Caco-2 (cell line): ENCODE measurements around the gene RIN3. TPM values are rescaled to one million over a fixed set of nuclear protein-coding genes. Genes with fewer than 3 reads are reported as not detected.

Experiments used
- BruUV-seq: library from RNA; stranded (reverse); fragments of 400-500 nt; replicated peaks from 2 replicates; lab custom pipeline; 2021; lab: Mats Ljungman, UMichigan
- CTCF ChIA-PET: fragments of 300-600 bp; sonication (Branson Sonifier 250); formaldehyde crosslinking; loops from one replicate; lab custom pipeline; 2022; ENCODE audit warnings: antibody characterized with exemption; lab: Charles Lee
- POLR2A ChIA-PET: fragments of 300-600 bp; sonication (Branson Sonifier 250); formaldehyde crosslinking; loops from one replicate; lab custom pipeline; 2022; ENCODE audit warnings: antibody characterized with exemption; lab: Charles Lee
- DNase-seq, 2 experiments: peaks; one replicate each; pipeline versions ENCODE4 v3.0.0 to v3.0.0-alpha.2; 2020 to 2022
- H3K27me3 ChIP-seq: replicated peaks from 2 replicates; pipeline ENCODE4 v1.6.0; 2011; ENCODE audit warnings: low read length; ENCODE audit not compliant: control insufficient read depth, insufficient read depth
- H3K36me3 ChIP-seq: 2 replicates; pipeline ENCODE4 v1.5.1; 2011; ENCODE audit warnings: low read length; ENCODE audit not compliant: control insufficient read depth, insufficient read depth
- H3K4me1 ChIP-seq: fragments of 250-450 bp; sonication (Bioruptor Pico); 2 replicates; pipeline ENCODE4 v1.5.1; 2020; ENCODE audit warnings: mild to moderate bottlenecking
- H3K4me3 ChIP-seq: 2 replicates; pipeline ENCODE4 v1.5.1; 2011; ENCODE audit warnings: low read depth, mild to moderate bottlenecking, control low read depth, low read length
- H3K9me3 ChIP-seq: fragments of 250-450 bp; sonication (Bioruptor Pico); 2 replicates; pipeline ENCODE4 v1.5.1; 2020; ENCODE audit warnings: mild to moderate bottlenecking, moderate library complexity
- H3K27ac Mint-ChIP-seq: one replicate; pipeline ENCODE4 v1.8.0; 2022; ENCODE audit warnings: mixed read lengths; ENCODE audit not compliant: unreplicated experiment
- H3K27me3 Mint-ChIP-seq: one replicate; pipeline ENCODE4 v1.8.0; 2022; ENCODE audit warnings: mixed read lengths; ENCODE audit not compliant: insufficient read depth, unreplicated experiment
- H3K36me3 Mint-ChIP-seq: one replicate; pipeline ENCODE4 v1.8.0; 2022; ENCODE audit warnings: mild to moderate bottlenecking, mixed read lengths; ENCODE audit not compliant: insufficient read depth, unreplicated experiment
- H3K4me1 Mint-ChIP-seq: one replicate; pipeline ENCODE4 v1.8.0; 2022; ENCODE audit warnings: low read depth, mixed read lengths; ENCODE audit not compliant: unreplicated experiment
- H3K4me3 Mint-ChIP-seq: one replicate; pipeline ENCODE4 v1.8.0; 2022; ENCODE audit warnings: mild to moderate bottlenecking, moderate library complexity, mixed read lengths; ENCODE audit not compliant: unreplicated experiment
- H3K9me3 Mint-ChIP-seq: one replicate; pipeline ENCODE4 v1.8.0; 2022; ENCODE audit warnings: mixed read lengths; ENCODE audit not compliant: unreplicated experiment
- intact Hi-C: fragments of 100-400 bp; cut with micrococcal nuclease; formaldehyde crosslinking; loops from one replicate; pipeline ENCODE4 v1.10.0; 2022; ENCODE audit not compliant: unreplicated experiment
- total RNA-seq: library from RNA; stranded (reverse); gene quantifications from 2 replicates; pipeline ENCODE4 v1.2.3, GENCODE V29; 2022
- TF ChIP-seq, protein P1 (sequence below), 2 experiments: fragments of 200-600 bp in 1 of 2; IDR thresholded peaks; 1 replicate in 1 of 2; 2 replicates in 1 of 2; pipeline versions ENCODE4 v1.5.1 to v1.8.0; 2011 to 2022; ENCODE audit warnings: antibody characterized with exemption in 1 of 2, control low read depth in 1 of 2, inconsistent platforms in 1 of 2, low read depth in 1 of 2, low read length in 1 of 2, mild to moderate bottlenecking in 1 of 2, moderate library complexity in 1 of 2; ENCODE audit not compliant: insufficient read depth in 1 of 2, severe bottlenecking in 1 of 2, unreplicated experiment in 1 of 2

Gene RIN3
- total RNA-seq, 1 experiment from 2014 or later: 20.7 TPM

DNA sequence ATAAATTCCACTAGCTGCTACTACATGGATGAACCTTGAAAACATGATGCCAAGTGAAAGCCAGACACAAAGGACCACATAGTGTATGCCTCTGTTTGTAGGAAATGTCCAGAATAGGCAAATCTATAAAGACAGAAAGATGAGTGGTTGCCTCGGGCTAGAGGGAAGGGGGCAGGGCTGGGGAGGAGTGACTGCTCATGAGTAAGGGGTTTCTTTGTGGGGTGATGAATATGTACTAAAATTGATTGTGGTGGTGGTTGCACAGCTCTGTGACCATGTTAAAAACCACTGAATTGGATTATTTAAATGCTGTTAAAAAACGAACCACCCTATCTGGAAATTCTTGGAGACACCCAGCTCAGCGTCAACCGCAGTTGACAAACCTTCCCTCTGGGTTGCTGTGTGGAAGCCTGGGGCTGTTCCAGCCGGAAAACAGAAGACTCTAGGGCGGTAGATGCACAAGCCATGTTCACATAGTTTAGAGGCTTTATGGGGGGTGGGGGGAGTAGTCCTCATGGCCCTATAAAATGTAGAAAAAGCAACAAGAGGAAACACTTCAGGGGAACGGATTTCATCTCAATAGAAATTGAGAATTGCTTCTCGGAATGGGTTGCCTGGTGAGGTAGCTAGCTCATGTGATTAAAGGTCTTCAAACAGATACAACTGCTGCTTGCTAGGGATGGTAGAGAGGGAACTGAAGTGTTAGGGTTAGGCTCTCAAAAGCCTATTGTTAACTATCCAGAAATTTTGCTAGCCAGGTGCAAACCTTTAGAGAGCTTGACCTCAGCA is 29.4 kb downstream of the RIN3 start:
- TF ChIP-seq, protein P1, sequence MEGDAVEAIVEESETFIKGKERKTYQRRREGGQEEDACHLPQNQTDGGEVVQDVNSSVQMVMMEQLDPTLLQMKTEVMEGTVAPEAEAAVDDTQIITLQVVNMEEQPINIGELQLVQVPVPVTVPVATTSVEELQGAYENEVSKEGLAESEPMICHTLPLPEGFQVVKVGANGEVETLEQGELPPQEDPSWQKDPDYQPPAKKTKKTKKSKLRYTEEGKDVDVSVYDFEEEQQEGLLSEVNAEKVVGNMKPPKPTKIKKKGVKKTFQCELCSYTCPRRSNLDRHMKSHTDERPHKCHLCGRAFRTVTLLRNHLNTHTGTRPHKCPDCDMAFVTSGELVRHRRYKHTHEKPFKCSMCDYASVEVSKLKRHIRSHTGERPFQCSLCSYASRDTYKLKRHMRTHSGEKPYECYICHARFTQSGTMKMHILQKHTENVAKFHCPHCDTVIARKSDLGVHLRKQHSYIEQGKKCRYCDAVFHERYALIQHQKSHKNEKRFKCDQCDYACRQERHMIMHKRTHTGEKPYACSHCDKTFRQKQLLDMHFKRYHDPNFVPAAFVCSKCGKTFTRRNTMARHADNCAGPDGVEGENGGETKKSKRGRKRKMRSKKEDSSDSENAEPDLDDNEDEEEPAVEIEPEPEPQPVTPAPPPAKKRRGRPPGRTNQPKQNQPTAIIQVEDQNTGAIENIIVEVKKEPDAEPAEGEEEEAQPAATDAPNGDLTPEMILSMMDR (IDR thresholded peaks at IDR 0.05; ENCODE audit: insufficient read depth in 1 of 2, low read depth in 1 of 2, low read length in 1 of 2, severe bottlenecking in 1 of 2, unreplicated experiment in 1 of 2): no peak
- no peaks in the 10 kb centered on the region for H3K9me3 ChIP-seq
- H3K27me3 Mint-ChIP-seq: no peaks in the 10 kb centered on the region
- CTCF ChIA-PET: no interaction called here
- H3K4me1 ChIP-seq: peaks cover 24% of the 10 kb centered on the region
- no peak overlapping the region for H3K4me3 Mint-ChIP-seq
- POLR2A ChIA-PET: no interaction called here
- no peaks in the 10 kb centered on the region for H3K9me3 Mint-ChIP-seq
- no peak for DNase-seq
- H3K36me3 ChIP-seq: no peaks in the 10 kb centered on the region
- intact Hi-C loops: no loop called here
- H3K36me3 Mint-ChIP-seq: peaks cover 4% of the 10 kb centered on the region
- H3K27ac Mint-ChIP-seq: no peak overlapping the region
- BruUV-seq: no TSS peak
- no peak overlapping the region for H3K4me3 ChIP-seq
- H3K4me1 Mint-ChIP-seq: peaks cover 7% of the 10 kb centered on the region
- no peaks in the 10 kb centered on the region for H3K27me3 ChIP-seq

DNA sequence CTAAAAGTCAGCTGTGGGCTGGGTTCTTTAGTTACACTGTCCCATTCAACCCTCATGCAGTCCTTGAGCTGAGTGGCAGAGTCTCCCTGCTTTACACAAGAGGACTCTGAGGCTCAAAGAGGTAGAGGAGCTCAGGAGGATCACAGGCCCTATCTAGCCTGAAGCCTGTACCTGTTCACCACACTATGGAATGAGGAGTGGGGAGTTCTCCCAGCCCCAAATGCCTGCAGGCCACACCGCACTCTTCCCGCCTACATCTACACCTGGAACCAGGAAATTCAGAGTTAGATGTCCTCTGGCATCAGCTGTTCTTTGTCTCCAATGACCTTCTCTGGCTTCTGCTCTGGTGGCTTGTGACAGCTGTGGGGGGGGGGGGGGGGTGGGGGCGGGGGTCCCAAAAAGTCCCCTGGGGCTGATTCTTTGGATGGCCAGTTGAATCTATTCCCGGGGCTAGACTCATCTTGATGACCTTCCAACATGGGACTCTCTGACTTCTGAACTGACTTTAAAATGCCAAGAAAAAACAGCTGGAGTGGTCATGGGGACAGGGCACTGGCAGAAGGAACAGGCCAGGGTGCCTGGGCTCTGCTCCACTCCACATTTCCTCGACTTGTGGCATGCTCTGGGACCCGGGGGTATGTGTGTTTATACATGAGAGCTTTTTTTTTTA is 30.6 kb downstream of the RIN3 start:
- Mint-ChIP-seq H3K4me3 (no peak overlapping the region), H3K4me1 (peaks cover 7% of the 10 kb centered on the region), H3K27ac (no peak overlapping the region), H3K27me3 (no peaks in the 10 kb centered on the region), H3K9me3 (no peaks in the 10 kb centered on the region), H3K36me3 (peaks cover 4% of the 10 kb centered on the region)
- TF ChIP-seq, protein P1 (IDR thresholded peaks at IDR 0.05; ENCODE audit: insufficient read depth in 1 of 2, low read depth in 1 of 2, low read length in 1 of 2, severe bottlenecking in 1 of 2, unreplicated experiment in 1 of 2): no peak
- intact Hi-C loops: no loop called here
- Histone ChIP-seq H3K36me3 (no peaks in the 10 kb centered on the region), H3K27me3 (no peaks in the 10 kb centered on the region), H3K9me3 (no peaks in the 10 kb centered on the region), H3K4me3 (no peak overlapping the region), H3K4me1 (peaks cover 21% of the 10 kb centered on the region)
- no TSS peak for BruUV-seq
- POLR2A ChIA-PET: interaction anchor here (0.5 kb wide), 1 partner anchor 70 kb away, joined by 3 read pairs; no protein-coding TSS in a partner anchor
- peak; percentile 27 to 58 for DNase-seq
- CTCF ChIA-PET: interaction anchor here (0.7 kb wide), 1 partner anchor 63 kb away, joined by 4 read pairs; no protein-coding TSS in a partner anchor

DNA sequence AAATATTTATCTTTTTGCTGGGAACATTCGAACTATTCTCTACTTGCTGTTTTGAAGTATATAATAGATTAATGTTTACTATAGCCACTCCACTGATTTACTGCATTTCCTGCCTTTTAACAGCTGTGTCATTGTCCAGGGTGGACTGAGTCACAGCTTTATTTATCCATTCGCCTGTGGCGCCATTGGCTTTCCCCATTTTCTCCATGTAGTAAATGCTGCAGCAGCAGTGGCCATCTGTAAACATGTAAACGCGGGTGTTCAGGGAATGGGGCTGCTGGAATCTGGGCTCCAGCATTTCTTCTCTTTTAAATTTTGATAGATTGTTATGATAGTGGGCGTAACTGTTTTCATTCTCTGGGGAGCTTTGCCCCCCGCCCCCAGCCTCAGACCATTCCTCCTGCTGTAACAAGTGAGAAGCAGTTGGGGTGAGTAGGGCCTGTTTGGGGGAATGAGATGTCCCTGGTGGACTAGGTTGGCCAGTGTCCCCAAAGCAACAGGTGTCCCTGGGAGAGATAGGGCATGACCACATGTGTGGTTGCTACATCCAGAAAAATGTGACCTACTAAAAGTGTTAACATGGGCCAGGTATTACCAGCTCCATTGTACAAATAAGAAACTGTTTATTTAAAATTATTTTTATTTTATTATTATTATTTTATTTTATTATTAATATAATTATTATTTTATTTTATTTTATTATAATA is 32.9 kb downstream of the RIN3 start:
- TF ChIP-seq, protein P1 (IDR thresholded peaks at IDR 0.05; ENCODE audit: insufficient read depth in 1 of 2, low read depth in 1 of 2, low read length in 1 of 2, severe bottlenecking in 1 of 2, unreplicated experiment in 1 of 2): no peak
- Mint-ChIP-seq H3K4me1 (peaks cover 7% of the 10 kb centered on the region), H3K36me3 (peaks cover 4% of the 10 kb centered on the region), H3K27ac (no peak overlapping the region), H3K4me3 (no peak overlapping the region), H3K9me3 (no peaks in the 10 kb centered on the region), H3K27me3 (no peaks in the 10 kb centered on the region)
- intact Hi-C loops: no loop called here
- Histone ChIP-seq H3K36me3 (no peaks in the 10 kb centered on the region), H3K9me3 (no peaks in the 10 kb centered on the region), H3K4me3 (no peak overlapping the region), H3K4me1 (0 out of 2 replicates have a peak, but pooled peaks cover 6% of the 10 kb centered on the region), H3K27me3 (no peaks in the 10 kb centered on the region)
- BruUV-seq: no TSS peak
- ChIA-PET POLR2A (no interaction called here), CTCF (interaction anchor here (0.5 kb wide), 1 partner anchor 68 kb away, joined by 4 read pairs; no protein-coding TSS in a partner anchor)
- DNase-seq: no peak
